IMR-90 (cell line): Measurements from ENCODE around the gene AMBRA1. TPM values are rescaled to one million over a fixed set of nuclear protein-coding genes. Genes with fewer than 3 reads are reported as not detected.

Experiments
- ATAC-seq: fragments of 200-7000 bp; cut with Tn5 transposase; 2 replicates; pipeline ENCODE4 v1.9.1; 2020; ENCODE audit warnings: low read depth, mild to moderate bottlenecking, moderate library complexity
- BruUV-seq: library from RNA; stranded (reverse); fragments of 400-500 nt; replicated peaks from 2 replicates; lab custom pipeline; 2021; lab: Mats Ljungman, UMichigan
- CTCF ChIA-PET: fragments of 300-600 bp; formaldehyde crosslinking; extraction: SDS; loops from one replicate; lab custom pipeline; 2021; ENCODE audit warnings: antibody characterized with exemption; lab: Yijun Ruan, JAX
- POLR2A ChIA-PET: fragments of 300-600 bp; sonication (Branson Sonifier 250); formaldehyde crosslinking; loops from one replicate; lab custom pipeline; 2022; ENCODE audit warnings: antibody characterized with exemption; ENCODE audit not compliant: unreplicated experiment; lab: Charles Lee
- DNase-seq: peaks from one replicate; pipeline ENCODE4 v3.0.0; 2013
- H2AFZ ChIP-seq: replicated peaks from 2 replicates; pipeline ENCODE3; 2013; ENCODE audit warnings: low read length, mild to moderate bottlenecking; ENCODE audit not compliant: poor library complexity
- H2AK5ac ChIP-seq: 2 replicates; pipeline ENCODE4 v1.6.1; 2013; ENCODE audit warnings: low read depth, low read length, inconsistent platforms
- H2AK9ac ChIP-seq: replicated peaks from 2 replicates; pipeline ENCODE3; 2013; ENCODE audit warnings: mild to moderate bottlenecking, low read depth, low read length, moderate library complexity; ENCODE audit not compliant: poor library complexity
- H2BK120ac ChIP-seq: 2 replicates; pipeline ENCODE4 v1.6.1; 2013; ENCODE audit warnings: low read depth, low read length, inconsistent platforms
- H2BK15ac ChIP-seq: 3 replicates; pipeline ENCODE4 v1.6.1; 2013; ENCODE audit warnings: low read depth, low read length, inconsistent platforms
- H2BK20ac ChIP-seq: 2 replicates; pipeline ENCODE4 v1.6.1; 2013; ENCODE audit warnings: low read depth, mild to moderate bottlenecking, inconsistent platforms, low read length, moderate library complexity
- H2BK5ac ChIP-seq: 2 replicates; pipeline ENCODE4 v1.6.1; 2013; ENCODE audit warnings: mild to moderate bottlenecking, low read depth, low read length, inconsistent platforms; ENCODE audit not compliant: poor library complexity, severe bottlenecking
- H3K14ac ChIP-seq: replicated peaks from 2 replicates; pipeline ENCODE4 v1.6.1; 2013; ENCODE audit warnings: low read depth, low read length, inconsistent platforms
- H3K18ac ChIP-seq: 2 replicates; pipeline ENCODE4 v1.6.1; 2013; ENCODE audit warnings: low read depth, low read length, control low read depth
- H3K23ac ChIP-seq: 2 replicates; pipeline ENCODE4 v1.6.1; 2013; ENCODE audit warnings: low read depth, low read length, inconsistent platforms
- H3K27ac ChIP-seq: 2 replicates; pipeline ENCODE4 v1.5.1; 2013; ENCODE audit warnings: mild to moderate bottlenecking, control low read depth, low read length; ENCODE audit not compliant: insufficient read depth
- H3K27me3 ChIP-seq: 2 replicates; pipeline ENCODE4 v1.6.1; 2013; ENCODE audit warnings: low read length; ENCODE audit not compliant: control insufficient read depth, insufficient read depth
- H3K36me3 ChIP-seq: 2 replicates; pipeline ENCODE4 v1.6.1; 2013; ENCODE audit warnings: low read length, mixed read lengths; ENCODE audit not compliant: control insufficient read depth, insufficient read depth
- H3K4ac ChIP-seq: 2 replicates; pipeline ENCODE4 v1.6.1; 2013; ENCODE audit warnings: low read depth, low read length, inconsistent platforms
- H3K4me1 ChIP-seq: 2 replicates; pipeline ENCODE4 v1.6.1; 2013; ENCODE audit warnings: low read length, mixed read lengths; ENCODE audit not compliant: control insufficient read depth, insufficient read depth
- H3K4me2 ChIP-seq: 2 replicates; pipeline ENCODE4 v1.6.1; 2013; ENCODE audit warnings: low read depth, mild to moderate bottlenecking, control low read depth, low read length, moderate library complexity
- H3K4me3 ChIP-seq: 2 replicates; pipeline ENCODE4 v1.5.1; 2013; ENCODE audit warnings: low read depth, mild to moderate bottlenecking, control low read depth, low read length, moderate library complexity; ENCODE audit not compliant: insufficient read depth
- H3K56ac ChIP-seq: 2 replicates; pipeline ENCODE4 v1.6.1; 2013; ENCODE audit warnings: low read length, inconsistent platforms; ENCODE audit not compliant: insufficient read depth; ENCODE audit errors: extremely low read depth
- H3K79me1 ChIP-seq, 2 experiments: 2 replicates each; pipeline ENCODE4 v1.6.1; 2013; ENCODE audit warnings: low read length in 2 of 2, inconsistent platforms in 1 of 2, low read depth in 1 of 2
- H3K9ac ChIP-seq: 2 replicates; pipeline ENCODE4 v1.6.1; 2013; ENCODE audit warnings: low read depth, low read length, control low read depth
- H3K9me1 ChIP-seq: 2 replicates; pipeline ENCODE4 v1.6.1; 2013; ENCODE audit warnings: low read length, inconsistent platforms; ENCODE audit not compliant: insufficient read depth
- H3K9me3 ChIP-seq: 2 replicates; pipeline ENCODE4 v1.6.1; 2013; ENCODE audit warnings: low read length; ENCODE audit not compliant: control insufficient read depth, insufficient read depth
- H4K20me1 ChIP-seq: 2 replicates; pipeline ENCODE4 v1.6.1; 2013; ENCODE audit warnings: low read length, inconsistent platforms; ENCODE audit not compliant: insufficient read depth
- H4K5ac ChIP-seq: 2 replicates; pipeline ENCODE4 v1.6.1; 2013; ENCODE audit warnings: mild to moderate bottlenecking, low read depth, low read length, control low read depth
- H4K8ac ChIP-seq, 2 experiments: 2 replicates each; pipeline ENCODE4 v1.6.1; 2013; ENCODE audit warnings: low read depth in 2 of 2, low read length in 2 of 2, control low read depth in 1 of 2, inconsistent platforms in 1 of 2
- H4K91ac ChIP-seq: 2 replicates; pipeline ENCODE4 v1.6.1; 2013; ENCODE audit warnings: low read depth, low read length, inconsistent platforms; ENCODE audit not compliant: insufficient read depth
- BHLHE40 ChIP-seq: fragments of 150-350 bp; IDR thresholded peaks from 2 replicates; pipeline ENCODE4 v1.6.1; 2016; ENCODE audit warnings: mild to moderate bottlenecking, low read depth, low read length
- CEBPB ChIP-seq: IDR thresholded peaks from 2 replicates; pipeline ENCODE4 v1.6.1; 2012; ENCODE audit warnings: low read depth, low read length, improper control_type of control experiment
- CHD1 ChIP-seq: IDR thresholded peaks from 2 replicates; pipeline ENCODE4 v1.6.1; 2012; ENCODE audit warnings: low read depth, low read length, improper control_type of control experiment
- FOS ChIP-seq: fragments of 150-350 bp; IDR thresholded peaks from 2 replicates; pipeline ENCODE4 v1.6.1; 2016; ENCODE audit warnings: low read depth, low read length
- MAFK ChIP-seq: IDR thresholded peaks from 2 replicates; pipeline ENCODE4 v1.6.1; 2012; ENCODE audit warnings: low read depth, low read length, improper control_type of control experiment
- MAZ ChIP-seq: IDR thresholded peaks from 2 replicates; pipeline ENCODE4 v1.6.1; 2012; ENCODE audit warnings: low read depth, mild to moderate bottlenecking, low read length, improper control_type of control experiment, moderate library complexity, borderline replicate concordance
- MXI1 ChIP-seq: IDR thresholded peaks from 2 replicates; pipeline ENCODE4 v1.6.1; 2012; ENCODE audit warnings: low read depth, mild to moderate bottlenecking, low read length, moderate library complexity, borderline replicate concordance
- NFE2L2 ChIP-seq: fragments of 150-350 bp; IDR thresholded peaks from 2 replicates; pipeline ENCODE4 v1.6.1; 2016; ENCODE audit warnings: low read depth, mild to moderate bottlenecking, low read length
- POLR2A ChIP-seq: IDR thresholded peaks from 2 replicates; pipeline ENCODE4 v1.6.1; 2012; ENCODE audit warnings: mild to moderate bottlenecking, low read depth, low read length
- RAD21 ChIP-seq: IDR thresholded peaks from 2 replicates; pipeline ENCODE4 v1.6.1; 2012; ENCODE audit warnings: low read length, improper control_type of control experiment
- RCOR1 ChIP-seq: IDR thresholded peaks from 2 replicates; pipeline ENCODE4 v1.6.1; 2012; ENCODE audit warnings: mild to moderate bottlenecking, low read length, improper control_type of control experiment; ENCODE audit not compliant: insufficient replicate concordance
- SMC3 ChIP-seq: fragments of 150-350 bp; IDR thresholded peaks from 2 replicates; pipeline ENCODE4 v1.6.1; 2016; ENCODE audit warnings: low read depth, mild to moderate bottlenecking, antibody characterized with exemption, low read length, moderate library complexity
- WGBS, 2 experiments: methylation state at CpG; one replicate each; pipeline versions ENCODE4 v1.1.5 to v1.1.7; 2013; ENCODE audit warnings: missing lambda C conversion rate in 2 of 2; ENCODE audit not compliant: insufficient read length in 1 of 2; ENCODE audit errors: extremely low coverage in 2 of 2; 5-methylcytosine and 5-hydroxymethylcytosine counted together
- dilution Hi-C: fragments of 300-500 bp; cut with HindIII; formaldehyde crosslinking; loops from one replicate; pipeline ENCODE4 v1.14.3; 2018; ENCODE audit warnings: low sequenced_read_pairs; ENCODE audit not compliant: unreplicated experiment
- in situ Hi-C: fragments of 300-500 bp; cut with MboI; formaldehyde crosslinking; loops from 3 replicates; pipeline ENCODE4 v1.14.3; 2019; ENCODE audit warnings: low sequenced_read_pairs, inconsistent platforms, mixed read lengths
- intact Hi-C: fragments of 100-400 bp; cut with micrococcal nuclease; formaldehyde crosslinking; loops from 2 replicates; pipeline ENCODE4 v1.10.0; 2022
- polyA plus RNA-seq, 3 experiments: library from polyadenylated mRNA; depleted of rRNA; stranded (reverse); fragments of >200 nt; gene quantifications; 2 replicates each; pipeline ENCODE4 v1.2.3, GENCODE V29; 2012; ENCODE audit warnings: low replicate concordance in 1 of 3
- total RNA-seq: library from RNA; depleted of rRNA; stranded (reverse); fragments of >200 nt; gene quantifications from 2 replicates; pipeline ENCODE4 v1.2.3, GENCODE V29; 2012
- TF ChIP-seq, protein P1 (sequence below): conservative IDR thresholded peaks from 2 replicates; pipeline ENCODE4 v1.5.1; 2012; ENCODE audit warnings: mild to moderate bottlenecking, low read depth, low read length, improper control_type of control experiment
- TF ChIP-seq, protein P2 (sequence below): fragments of 150-350 bp; IDR thresholded peaks from 2 replicates; pipeline ENCODE4 v1.6.1; 2017; ENCODE audit warnings: mild to moderate bottlenecking, antibody characterized with exemption, low read length, low read depth
- TF ChIP-seq, protein P3 (sequence below): fragments of 150-350 bp; IDR thresholded peaks from 2 replicates; pipeline ENCODE4 v1.6.1; 2016; ENCODE audit warnings: low read depth, mild to moderate bottlenecking, low read length, moderate library complexity, borderline replicate concordance

AMBRA1 gene
- total and polyA plus RNA-seq, 2 of the 4 experiments (the other 2 are of a cell fraction): 9.4 to 18.3 TPM

DNA sequence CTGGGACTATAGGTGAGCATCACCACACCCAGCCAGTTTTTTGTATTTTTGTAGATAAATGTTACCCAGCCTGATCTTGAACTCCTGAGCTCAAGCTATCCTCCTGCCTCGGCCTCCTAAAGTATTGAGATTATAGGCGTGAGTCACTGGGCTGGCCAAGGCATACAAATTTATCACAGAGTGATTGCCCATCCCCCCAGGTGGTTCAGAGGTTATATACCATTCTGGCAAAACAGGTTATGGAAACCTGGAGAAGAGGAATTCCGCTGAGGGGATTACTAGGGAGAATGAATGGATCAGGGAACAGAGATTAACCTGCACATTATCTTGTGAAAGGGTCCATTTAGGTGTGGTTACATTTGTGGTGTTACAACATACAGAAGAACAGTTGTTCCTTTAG is 31.6 kb upstream of the AMBRA1 start:
- Histone ChIP-seq H4K20me1 (peaks cover 2% of the 10 kb centered on the region; the same call in 1 of the 2 replicates), H3K18ac (no peak overlapping the region), H3K4me3 (no peak overlapping the region), H3K56ac (no peak overlapping the region), H3K36me3 (peaks cover 23% of the 10 kb centered on the region), H2AFZ (no peak overlapping the region), H3K9ac (no peak overlapping the region), H4K8ac (no peak overlapping the region), H3K9me3 (no peaks in the 10 kb centered on the region), H2BK120ac (no peak overlapping the region), H2AK9ac (no peak overlapping the region), H3K79me1 (peaks cover 29 to 52% of the 10 kb centered on the region in 2 experiments), H3K27ac (no peak overlapping the region), H3K27me3 (no peaks in the 10 kb centered on the region), H4K5ac (no peak overlapping the region), H3K4me1 (no peaks in the 10 kb centered on the region), H2BK5ac (no peak overlapping the region), H3K4me2 (no peak overlapping the region), H3K4ac (no peak overlapping the region), H3K14ac (no peak overlapping the region), H3K23ac (no peak overlapping the region), H3K9me1 (0 out of 2 replicates have a peak, but pooled peaks cover 3% of the 10 kb centered on the region), H2BK20ac (no peak overlapping the region), H4K91ac (no peak overlapping the region), H2BK15ac (no peak overlapping the region), H2AK5ac (no peak overlapping the region)
- BruUV-seq: no TSS peak
- TF ChIP-seq RCOR1: no peak
- no peak for TF ChIP-seq CEBPB
- no peak for TF ChIP-seq BHLHE40
- no peak for TF ChIP-seq MAFK
- no peak for TF ChIP-seq NFE2L2
- TF ChIP-seq, protein P1, sequence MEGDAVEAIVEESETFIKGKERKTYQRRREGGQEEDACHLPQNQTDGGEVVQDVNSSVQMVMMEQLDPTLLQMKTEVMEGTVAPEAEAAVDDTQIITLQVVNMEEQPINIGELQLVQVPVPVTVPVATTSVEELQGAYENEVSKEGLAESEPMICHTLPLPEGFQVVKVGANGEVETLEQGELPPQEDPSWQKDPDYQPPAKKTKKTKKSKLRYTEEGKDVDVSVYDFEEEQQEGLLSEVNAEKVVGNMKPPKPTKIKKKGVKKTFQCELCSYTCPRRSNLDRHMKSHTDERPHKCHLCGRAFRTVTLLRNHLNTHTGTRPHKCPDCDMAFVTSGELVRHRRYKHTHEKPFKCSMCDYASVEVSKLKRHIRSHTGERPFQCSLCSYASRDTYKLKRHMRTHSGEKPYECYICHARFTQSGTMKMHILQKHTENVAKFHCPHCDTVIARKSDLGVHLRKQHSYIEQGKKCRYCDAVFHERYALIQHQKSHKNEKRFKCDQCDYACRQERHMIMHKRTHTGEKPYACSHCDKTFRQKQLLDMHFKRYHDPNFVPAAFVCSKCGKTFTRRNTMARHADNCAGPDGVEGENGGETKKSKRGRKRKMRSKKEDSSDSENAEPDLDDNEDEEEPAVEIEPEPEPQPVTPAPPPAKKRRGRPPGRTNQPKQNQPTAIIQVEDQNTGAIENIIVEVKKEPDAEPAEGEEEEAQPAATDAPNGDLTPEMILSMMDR: no peak
- TF ChIP-seq, protein P2, sequence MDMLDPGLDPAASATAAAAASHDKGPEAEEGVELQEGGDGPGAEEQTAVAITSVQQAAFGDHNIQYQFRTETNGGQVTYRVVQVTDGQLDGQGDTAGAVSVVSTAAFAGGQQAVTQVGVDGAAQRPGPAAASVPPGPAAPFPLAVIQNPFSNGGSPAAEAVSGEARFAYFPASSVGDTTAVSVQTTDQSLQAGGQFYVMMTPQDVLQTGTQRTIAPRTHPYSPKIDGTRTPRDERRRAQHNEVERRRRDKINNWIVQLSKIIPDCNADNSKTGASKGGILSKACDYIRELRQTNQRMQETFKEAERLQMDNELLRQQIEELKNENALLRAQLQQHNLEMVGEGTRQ: no peak
- TF ChIP-seq MAZ: no peak
- no peak for TF ChIP-seq FOS
- TF ChIP-seq, protein P3, sequence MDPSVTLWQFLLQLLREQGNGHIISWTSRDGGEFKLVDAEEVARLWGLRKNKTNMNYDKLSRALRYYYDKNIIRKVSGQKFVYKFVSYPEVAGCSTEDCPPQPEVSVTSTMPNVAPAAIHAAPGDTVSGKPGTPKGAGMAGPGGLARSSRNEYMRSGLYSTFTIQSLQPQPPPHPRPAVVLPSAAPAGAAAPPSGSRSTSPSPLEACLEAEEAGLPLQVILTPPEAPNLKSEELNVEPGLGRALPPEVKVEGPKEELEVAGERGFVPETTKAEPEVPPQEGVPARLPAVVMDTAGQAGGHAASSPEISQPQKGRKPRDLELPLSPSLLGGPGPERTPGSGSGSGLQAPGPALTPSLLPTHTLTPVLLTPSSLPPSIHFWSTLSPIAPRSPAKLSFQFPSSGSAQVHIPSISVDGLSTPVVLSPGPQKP: no peak
- TF ChIP-seq MXI1: no peak
- no peak for TF ChIP-seq SMC3
- no peak for TF ChIP-seq POLR2A
- no peak for TF ChIP-seq CHD1
- TF ChIP-seq RAD21: no peak
- intact Hi-C loops: no loop called here
- DNase-seq (no peak), ATAC-seq (no peak)
- no CpG with 5 or more reads among the region's 3 CpGs for WGBS, 2 experiments
- CTCF ChIA-PET: interaction anchor here (0.6 to 0.7 kb wide), 2 partner anchors 56 to 116 kb away, joined by 3 to 4 read pairs; no protein-coding TSS in a partner anchor
- dilution Hi-C loops: no loop called here
- in situ Hi-C loops: no loop called here
- POLR2A ChIA-PET: no interaction called here
